Erythroblast (primary cell): Measurements from ENCODE around the gene DLG2.

Source experiments
- GATA1 ChIP-seq: IDR thresholded peaks from 2 replicates; pipeline ENCODE4 v1.6.1; 2011; ENCODE audit warnings: low read depth, mild to moderate bottlenecking, control low read depth, low read length, moderate library complexity
- POLR2A ChIP-seq: IDR thresholded peaks from 2 replicates; pipeline ENCODE4 v1.6.1; 2011; ENCODE audit warnings: mild to moderate bottlenecking, low read length

- TF ChIP-seq POLR2A (no peak), GATA1 (no peak)
Measured at GRCh38 chr11:84532364-84532763, 1094.8 kb downstream of the DLG2 start.
